ENCODE measurements around the gene KCTD11.
"Not testable (repeated sequence)": the region's sequence is repeated elsewhere in the genome, so short reads cannot be mapped to it uniquely, and the experiment has no call there.

DNA sequence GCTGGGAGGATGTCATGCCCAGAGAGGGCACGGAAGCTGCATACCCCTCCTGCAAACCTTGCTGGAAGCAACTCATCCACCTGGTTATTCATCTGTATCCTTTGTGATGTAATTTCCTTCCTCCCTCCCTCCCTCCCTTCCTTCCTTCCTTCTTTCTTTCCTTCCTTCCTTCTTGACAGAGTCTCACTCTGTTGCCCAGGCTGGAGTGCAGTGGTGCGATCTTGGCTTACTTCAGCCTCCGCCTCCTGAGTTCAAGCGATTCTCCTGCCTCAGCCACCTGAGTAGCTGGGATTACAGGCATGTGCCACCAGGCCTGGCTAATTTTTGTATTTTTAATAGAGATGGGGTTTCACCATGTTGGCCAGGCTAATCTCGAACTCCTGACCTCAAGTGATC is 16.6 kb downstream of the KCTD11 start:
- TF ChIP-seq, protein P1, sequence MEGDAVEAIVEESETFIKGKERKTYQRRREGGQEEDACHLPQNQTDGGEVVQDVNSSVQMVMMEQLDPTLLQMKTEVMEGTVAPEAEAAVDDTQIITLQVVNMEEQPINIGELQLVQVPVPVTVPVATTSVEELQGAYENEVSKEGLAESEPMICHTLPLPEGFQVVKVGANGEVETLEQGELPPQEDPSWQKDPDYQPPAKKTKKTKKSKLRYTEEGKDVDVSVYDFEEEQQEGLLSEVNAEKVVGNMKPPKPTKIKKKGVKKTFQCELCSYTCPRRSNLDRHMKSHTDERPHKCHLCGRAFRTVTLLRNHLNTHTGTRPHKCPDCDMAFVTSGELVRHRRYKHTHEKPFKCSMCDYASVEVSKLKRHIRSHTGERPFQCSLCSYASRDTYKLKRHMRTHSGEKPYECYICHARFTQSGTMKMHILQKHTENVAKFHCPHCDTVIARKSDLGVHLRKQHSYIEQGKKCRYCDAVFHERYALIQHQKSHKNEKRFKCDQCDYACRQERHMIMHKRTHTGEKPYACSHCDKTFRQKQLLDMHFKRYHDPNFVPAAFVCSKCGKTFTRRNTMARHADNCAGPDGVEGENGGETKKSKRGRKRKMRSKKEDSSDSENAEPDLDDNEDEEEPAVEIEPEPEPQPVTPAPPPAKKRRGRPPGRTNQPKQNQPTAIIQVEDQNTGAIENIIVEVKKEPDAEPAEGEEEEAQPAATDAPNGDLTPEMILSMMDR (IDR thresholded peaks at IDR 0.05), result not testable (repeated sequence)
- TF ChIP-seq POLR2AphosphoS5, POLR2A, EP300 (IDR thresholded peaks at IDR 0.05): not testable (repeated sequence)
